Measurements from ENCODE around the gene DDX25.

DNA sequence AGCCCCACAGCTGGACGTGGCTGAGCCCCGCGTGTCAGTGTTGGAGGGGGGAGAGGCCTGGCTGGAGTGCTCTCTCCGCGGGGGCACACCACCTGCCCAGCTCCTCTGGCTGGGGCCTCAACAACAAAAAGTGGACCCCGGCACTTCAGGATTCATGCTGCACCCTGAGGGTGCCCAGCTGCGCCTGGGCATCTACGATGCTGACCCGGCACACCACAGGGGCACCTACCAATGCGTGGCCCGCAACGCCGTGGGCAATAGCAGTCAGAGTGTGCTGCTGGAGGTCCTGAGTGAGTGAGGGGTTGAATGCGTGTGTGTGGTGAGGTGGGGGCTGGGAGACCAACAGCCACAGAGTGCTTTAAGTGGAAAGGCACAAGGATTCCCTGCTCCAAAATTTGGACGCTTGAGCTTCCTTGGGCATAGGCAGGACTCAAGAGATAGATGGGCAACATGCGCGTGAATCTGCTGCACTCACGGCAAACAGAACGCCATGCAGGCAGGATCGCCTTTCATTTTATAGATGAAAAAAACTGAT lies 49.2 kb downstream of the DDX25 start:
- no peak for TF ChIP-seq CTCF (IDR thresholded peaks at IDR 0.05; ENCODE audit: low read depth, low read length)
- no peak for TF ChIP-seq POLR2A (IDR thresholded peaks at IDR 0.05; ENCODE audit: extremely low read depth, insufficient read length)
- no peak for TF ChIP-seq MAX (IDR thresholded peaks at IDR 0.05; ENCODE audit: low read depth, low read length)
- TF ChIP-seq MYC (IDR thresholded peaks at IDR 0.05; ENCODE audit: low read depth, low read length), result no peak

All from NB4 (cell line).